HG02981 (cell line): ENCODE results near the gene ZIC4.

ENCODE experiments used
- ATAC-seq: cut with Tn5 transposase; IDR thresholded peaks from one replicate; pipeline ENCODE4 v1.9.1; 2021; ENCODE audit warnings: mild to moderate bottlenecking, moderate library complexity; ENCODE audit not compliant: unreplicated experiment

Gene ZIC4

DNA sequence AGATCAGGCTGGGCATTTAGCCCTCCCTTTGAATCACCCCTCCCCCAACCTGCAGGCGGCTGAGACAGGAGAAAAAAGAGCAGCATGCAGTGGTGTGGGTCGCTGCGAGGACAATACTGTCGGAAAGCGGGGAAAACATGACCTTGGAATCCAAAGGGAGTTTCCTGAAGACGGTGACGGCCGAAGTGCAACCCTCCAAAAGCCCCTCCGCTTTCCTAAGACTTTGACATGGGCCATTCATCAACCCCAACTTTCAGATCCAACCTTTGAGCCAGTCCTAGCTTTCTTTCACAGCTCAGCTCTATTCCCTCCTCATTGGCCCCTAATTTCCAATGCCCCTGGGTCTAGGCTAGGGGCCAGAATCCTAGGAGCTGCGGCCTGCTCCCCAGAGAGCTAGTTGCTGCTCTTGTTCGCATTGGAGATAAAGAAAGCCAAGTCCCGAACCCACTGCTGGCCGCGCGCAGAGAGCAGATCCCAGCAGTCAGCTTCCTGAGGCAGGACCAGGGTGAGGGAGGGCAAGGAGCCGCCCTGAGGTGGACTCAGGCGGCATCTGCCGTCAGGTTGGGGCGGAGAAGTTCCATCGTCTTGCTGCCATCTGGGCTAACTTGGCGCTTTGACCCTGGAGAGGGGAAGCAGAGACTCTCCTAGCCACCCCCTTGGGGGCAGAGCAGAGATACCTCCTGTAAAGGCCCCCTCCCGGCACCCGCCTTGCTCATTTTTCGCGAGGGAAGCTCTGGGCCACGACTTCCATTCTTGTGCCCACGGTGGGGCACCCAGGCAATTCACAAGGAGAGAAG is 914 bp downstream of the ZIC4 start:
- ATAC-seq = no peak

DNA sequence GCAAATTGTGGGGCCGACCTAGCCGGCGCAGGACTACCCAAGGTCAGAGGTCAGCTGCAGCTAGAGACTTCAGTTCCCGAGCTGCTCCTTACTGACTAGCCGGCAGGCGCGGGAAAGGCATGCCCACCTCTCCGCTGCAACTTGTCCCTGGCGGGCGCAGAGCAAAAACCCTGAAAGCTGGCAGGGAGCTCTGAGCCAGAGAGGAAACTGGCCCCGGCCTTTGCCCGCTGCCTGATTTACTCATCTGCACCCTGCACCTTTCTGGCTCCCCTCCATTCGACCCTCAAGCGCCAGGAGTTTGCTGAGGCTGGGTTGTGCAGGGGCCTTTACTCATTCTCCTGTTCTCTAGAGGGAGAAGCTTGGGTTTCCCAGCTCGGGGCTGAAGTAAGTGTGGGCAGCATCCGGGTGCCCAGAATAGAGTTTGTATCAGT is 1.5 kb downstream of the ZIC4 start:
- no peak for ATAC-seq

DNA sequence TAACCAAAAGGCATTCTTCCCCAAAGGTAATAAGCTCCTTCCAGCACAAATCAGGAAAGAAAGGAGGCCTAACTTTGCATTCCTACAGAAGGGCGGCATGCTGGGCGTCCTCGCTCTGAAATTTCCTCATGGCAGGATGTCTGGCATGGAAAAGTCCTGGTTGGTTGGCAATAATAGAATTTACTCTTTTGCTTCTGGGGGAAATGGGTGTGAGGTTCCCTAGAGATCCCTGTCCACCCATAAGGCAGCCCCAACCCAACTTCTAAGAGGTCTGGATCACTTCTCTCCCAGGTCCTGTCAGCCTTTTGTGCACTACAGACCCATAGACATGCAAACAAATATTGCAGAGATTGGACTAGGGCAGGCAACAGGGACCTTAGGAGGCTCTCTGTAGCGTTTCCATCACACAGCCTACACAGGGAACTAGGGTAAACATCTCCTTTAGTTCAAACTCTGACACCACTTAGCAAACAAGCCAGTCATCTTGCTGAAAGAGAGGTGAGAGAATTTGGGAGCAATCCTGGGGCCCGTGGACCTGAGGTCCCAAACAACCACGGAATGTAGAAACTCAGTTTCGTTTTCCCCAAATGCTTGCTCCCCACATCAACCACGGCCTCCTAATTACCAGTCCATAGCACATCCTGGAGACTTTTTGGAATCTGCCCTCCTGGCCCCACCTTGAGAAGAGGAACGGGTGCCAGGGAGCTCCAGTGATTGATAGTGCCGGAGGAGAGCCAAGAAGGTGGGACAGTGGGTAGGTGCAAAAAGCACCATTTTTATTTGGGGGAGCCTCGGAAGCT is 2.1 kb downstream of the ZIC4 start:
- ATAC-seq = no peak

DNA sequence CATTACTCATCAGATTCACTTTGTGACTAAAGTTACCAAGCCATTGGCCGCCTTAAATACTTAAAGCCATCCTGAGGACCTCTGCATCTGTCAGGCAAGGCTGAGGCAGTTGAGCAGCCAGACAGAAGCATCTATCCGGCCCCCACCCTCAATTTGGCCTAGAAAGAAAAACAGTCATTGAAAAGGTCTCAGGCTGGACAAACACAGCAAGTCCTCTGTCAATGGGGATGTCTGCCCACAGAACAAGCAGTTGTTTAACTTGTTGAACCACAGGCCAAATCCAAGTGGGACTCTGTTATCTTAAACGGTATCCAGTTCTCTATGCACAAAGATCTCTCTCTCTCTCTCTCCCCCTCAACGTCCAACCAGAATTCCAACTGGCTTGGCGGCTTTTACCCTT is 2.8 kb downstream of the ZIC4 start:
- ATAC-seq = no peak

DNA sequence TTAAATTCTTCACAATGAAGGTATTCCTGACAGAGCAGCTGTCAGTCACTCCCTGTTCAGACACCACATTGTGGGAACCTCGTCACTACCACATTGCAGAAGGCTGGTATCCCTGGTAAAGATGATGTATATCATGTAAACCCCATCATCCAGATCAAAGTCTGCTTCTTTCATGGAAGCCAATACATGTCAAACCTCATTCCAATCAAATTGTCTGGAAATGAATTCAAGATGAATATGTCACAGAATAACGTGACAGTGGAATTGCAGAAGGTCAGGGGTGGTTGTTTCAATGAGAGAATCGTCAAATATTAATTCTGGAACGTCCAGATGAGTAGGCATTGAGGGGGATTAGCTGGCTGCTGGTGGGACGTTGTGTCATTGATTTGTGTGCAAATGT is 4.2 kb downstream of the ZIC4 start:
- no peak for ATAC-seq

DNA sequence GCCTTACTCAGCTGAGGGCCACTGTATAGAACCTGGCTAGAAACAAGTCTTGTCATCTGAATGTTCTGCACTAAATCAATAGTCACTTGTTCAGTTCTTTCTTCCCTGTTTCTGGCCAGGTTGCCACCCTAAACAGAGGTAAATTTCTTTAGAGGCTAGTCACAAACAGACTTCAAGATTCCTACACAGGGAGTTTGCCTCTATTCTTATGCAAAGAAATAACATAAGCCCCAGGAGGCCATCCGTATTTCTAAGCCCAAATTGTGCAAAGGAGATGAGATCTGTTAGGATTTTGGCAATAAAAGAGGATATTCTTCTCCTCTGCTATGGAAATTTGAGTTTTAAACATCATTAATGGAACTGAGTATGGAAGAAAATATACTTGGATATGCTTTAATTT is 4.9 kb downstream of the ZIC4 start:
- ATAC-seq = no peak

DNA sequence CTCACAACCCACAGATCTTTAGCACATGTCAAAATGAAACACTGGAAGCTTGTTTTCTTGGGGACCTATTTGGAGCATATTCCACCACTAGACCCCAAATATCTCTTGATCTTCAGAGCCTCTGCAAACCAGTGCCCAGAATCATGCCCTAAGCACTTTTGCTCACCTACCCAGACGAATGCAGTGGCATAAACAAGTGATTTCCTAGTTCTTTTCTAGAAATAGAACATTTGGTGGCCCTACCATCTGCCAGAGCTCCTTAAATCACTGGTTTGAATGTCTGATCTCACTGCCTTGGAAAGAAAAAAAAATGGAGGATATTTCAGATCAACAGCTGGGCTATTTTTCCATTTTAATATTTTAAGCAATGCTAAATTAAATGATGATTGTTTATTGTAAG is 5.3 kb downstream of the ZIC4 start:
- no peak for ATAC-seq

DNA sequence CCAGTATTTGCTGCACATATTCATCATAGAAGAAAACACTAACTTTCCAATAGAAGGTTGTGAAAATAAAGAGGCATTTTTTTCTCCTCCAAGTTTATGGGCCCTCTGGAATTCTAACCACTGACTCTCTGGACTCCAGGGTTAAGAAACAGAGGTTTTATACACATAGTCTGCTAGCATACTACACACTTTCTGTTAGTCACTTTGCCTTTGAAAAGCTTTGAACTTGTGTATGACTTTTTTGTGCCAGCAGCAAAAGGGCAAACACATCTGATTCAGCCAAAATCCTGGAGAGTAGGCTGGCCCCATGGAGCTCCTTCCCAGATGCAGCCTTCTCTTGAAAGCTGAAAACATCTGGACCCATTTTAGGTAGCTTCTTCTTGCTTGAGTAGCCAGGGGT is 6.2 kb downstream of the ZIC4 start:
- no peak for ATAC-seq

DNA sequence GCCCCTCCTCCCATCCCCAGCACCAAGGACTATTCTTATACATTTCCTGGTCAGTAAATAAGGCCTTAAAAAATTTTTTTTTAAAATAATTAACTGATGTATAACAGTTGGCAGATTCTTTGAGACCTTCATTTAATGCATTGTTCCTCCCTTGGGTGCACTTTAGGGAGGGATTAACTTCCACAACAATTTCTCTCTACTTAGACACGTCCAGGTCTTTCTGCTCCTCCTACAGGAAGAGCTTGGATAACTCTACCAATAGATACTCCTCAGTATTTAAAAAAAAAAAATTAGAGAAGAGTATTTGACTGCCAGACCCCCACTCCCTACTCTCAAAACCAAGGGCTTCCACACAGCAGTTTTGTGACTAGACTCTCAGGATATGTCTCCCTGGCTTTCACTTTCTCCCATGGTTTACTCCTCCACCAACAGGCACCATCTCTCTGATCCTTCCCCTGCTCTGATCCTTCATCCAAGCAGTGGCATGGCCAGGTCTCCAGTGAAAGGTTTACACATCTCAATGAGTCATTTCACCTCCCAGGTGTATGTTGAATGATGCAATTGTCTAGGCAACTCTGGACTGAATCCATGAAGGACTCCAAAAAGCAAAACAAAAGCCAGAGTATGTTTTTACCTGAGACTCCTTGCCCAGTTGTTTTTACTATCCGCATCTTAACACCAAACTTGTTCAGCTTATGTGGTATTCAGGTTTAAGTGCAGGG is 7.4 kb downstream of the ZIC4 start:
- ATAC-seq = no peak

DNA sequence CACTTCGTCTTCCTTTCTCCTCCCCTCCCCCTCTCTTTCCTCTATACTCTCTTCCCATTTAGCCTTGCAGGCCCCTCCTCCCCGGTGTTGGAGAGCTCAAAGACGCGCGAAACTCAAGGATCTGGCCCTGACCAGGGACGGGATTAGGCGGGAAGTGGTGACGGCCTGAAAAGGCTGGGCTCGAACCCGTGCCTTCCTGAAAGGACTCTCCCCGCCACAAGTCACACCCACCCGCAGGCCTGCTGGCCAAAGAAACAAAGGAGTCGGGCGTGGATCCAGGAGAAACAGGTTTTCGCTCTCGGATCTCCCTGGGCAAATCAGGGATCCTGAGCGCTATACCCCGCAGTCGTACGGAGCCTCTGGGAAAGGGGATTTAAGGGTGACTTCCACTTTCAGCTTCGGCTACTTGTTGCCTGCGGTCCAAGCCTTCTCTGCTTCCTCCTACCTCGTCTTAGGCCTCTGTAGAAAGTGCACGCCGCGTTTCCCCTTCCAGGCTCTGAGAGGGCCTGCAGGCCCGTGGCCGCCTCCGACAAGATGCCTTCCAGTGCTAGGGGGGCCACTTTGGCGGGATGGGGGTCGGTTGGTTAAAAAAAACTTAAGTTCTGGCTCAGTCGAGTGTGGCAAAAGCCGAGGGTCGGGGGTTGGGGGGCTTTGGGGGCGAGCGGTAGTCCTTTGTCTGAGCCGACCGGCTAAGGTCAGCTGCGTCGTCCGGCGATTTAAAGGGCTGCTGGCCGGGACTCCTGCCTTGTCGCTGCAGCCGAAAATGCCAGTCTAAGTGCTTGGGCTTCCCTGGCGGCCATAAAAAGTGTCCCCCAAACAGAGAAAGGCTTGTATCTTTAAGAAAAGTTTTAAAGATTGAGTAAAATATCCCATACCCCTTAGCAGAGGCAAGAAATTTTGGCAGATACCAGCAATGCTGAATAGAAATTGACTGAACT is 8.2 kb downstream of the ZIC4 start:
- ATAC-seq = no peak

DNA sequence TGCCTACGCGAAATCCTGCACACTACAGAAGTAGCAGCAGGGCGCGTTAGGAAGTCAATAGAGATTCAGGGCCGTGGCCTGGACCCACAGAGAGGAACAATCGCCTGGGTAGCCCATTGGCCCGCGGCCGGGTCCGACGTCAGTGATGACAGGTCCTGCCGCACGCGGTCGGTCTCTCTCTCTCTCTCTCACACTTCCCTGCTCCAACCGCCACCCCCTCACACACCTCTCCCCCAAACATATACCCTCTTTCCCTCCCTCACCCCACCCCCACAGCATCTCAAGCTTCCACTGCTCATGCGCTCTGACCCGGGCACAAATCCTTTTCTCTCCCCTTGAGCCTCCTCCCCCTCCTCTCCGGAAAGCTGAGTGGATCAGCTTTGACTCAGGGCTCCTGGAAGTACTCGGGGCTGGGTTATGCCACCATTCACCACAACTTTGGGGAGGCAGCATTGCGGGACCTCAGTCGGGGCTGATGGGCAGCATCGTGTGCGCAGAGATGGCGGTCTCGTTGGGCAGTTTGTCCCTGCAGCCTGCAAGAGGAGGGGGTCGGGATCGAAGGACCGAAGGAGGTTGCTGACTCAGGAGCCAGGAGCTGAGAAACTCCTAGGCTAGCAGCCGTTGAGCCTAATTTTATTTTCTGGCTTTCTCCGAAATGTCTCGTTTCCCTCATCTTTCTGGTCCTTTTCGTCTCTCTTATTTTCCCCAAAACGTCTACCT is 9.0 kb downstream of the ZIC4 start:
- ATAC-seq = no peak

DNA sequence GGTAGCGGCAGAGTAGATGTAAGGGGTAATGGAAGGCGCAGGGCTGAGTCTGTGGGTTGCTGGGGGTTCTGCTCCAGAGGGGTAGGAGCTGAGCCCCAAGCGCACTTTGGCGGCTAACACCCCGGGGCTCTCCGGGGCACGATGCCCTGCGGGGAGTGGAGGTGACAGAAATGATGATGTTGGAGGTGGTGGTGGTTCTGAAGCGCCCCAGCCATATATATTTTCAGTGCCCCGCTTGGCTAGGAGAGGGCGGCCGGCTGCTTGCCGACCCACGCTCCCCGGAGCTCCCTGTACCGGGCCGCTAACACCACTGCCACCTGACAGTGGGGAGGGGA is 9.7 kb downstream of the ZIC4 start:
- no peak for ATAC-seq

DNA sequence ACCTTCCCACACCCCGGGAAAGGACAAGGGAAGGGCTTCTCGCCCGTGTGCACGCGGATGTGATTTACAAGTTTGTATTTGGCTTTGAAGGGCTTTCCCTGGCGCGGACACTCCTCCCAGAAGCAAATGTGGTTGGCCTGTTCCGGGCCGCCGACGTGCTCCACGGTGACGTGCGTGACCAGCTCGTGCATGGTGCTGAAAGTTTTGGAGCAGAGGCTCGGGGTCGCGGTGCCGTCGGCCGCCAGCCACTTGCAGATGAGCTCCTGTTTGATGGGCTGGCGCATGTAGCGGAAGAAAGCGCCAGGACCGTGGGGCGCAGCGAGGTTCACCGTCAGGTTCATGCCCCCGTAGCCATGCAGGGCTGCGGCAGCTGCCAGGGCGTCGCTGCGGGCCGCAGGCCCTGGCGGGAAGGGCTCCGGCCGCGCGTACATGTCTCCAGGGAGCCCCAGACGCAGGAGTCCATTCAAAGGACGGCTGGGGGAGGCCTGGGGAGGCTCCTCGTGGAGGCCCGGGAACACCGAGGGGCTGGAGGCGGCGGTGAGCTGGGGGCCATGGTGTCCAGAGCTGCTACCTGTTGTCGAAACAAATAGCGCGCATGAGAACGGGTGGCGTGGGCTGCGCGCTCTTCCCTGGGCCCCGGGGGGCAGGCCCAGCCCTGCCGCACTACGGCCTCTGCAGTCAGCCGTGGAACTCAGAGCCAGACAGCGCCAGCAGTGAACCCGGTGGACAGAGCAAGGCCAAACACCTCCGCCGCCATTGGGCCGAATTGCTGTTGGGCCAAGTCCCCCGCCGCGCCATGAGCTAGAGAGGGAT is 10.2 kb downstream of the ZIC4 start:
- no peak for ATAC-seq

DNA sequence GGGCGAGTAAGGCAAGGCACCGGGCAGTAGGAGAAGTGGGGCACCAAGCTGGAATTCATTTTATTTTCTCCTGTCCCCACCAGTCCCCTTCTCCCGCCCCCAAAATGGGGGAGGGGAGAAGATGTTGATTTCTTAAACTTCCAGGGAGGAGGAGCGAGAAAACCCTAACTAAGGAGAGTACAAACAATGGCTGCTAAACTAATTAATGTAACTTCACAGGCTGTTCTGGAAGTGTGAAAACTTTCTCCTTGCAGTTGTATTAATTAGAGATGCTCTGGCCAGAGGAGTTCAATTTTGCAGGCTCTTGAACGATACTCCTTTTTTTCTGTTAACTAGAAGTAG is 11.5 kb downstream of the ZIC4 start:
- no peak for ATAC-seq

DNA sequence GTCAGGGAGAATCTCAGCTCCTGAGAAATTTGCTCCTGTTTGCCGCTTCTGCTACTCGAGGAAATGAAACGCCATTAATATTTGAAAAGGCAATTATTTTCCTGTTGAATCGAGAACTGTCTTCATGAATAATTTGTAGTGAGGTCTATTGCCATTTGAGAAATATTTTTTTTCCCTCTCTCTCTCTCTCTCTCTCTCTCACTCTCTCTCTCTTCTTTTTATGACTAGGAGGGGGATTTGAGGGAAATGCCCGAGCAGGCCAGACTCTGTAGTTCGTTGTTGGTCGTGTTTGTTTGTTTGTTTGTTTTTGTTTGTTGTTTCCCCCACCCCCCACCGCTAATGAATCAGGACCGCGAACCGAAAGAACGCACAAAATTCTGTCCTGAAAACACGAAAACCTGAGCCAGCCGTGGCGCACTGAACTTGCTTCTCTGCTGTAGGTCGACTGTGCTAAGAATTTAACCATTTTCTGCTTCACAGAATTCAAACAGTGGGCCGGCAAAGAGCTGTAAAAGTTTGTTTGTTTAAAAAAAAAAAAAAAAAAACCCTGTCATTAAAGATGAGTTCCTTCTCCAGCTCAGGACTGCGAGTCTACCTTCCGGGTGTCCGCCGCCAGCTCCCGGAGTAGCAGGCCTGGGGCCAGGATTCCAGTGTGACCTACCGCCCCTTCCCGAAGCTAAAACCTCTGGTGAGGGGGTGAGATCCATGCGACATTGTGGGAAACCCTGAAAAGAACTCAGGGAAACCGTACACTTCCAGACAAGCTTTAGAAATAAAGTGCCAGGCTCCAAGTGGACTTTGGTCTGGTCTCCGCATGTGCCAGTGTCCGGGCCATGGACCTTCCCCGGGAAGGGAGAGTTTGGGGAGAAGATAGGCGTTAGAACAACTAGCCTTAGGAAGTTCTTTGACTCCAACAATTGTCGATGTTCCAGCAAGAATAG is 12.1 kb downstream of the ZIC4 start:
- ATAC-seq = no peak

DNA sequence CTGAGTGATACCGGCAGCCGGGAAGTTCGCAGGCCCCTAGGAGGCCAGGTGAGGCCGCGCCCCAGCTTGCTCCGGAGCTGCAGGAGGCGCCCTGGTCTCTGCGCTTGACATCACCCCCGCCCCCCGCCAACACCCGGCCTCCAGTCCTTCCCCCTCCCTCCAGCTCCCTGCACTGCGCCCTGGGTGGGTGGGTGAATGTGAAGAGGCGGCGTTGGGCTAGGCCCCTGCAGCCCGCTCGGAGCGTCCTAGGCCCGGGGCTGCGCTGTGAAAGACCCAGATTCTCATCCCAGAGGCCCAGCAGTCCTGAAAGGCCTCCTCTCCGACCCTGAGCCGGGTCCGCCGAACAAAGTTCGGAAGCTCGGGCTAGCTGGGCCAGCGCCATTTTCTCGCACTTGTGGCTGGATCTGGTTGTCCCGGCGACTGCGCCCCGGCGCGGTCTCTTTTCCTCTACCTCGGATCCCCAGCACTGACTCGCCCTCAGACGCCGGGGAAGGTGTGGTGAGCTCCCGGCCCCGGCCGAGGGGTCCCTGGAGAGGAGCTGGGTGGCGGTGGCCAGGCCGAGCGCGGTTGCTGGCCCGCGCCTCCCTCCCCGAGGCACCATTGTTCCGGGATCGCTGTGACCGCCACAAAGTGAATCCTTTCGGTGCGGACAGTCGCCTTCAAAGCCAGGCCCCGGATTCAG is 12.9 kb downstream of the ZIC4 start:
- no peak for ATAC-seq

DNA sequence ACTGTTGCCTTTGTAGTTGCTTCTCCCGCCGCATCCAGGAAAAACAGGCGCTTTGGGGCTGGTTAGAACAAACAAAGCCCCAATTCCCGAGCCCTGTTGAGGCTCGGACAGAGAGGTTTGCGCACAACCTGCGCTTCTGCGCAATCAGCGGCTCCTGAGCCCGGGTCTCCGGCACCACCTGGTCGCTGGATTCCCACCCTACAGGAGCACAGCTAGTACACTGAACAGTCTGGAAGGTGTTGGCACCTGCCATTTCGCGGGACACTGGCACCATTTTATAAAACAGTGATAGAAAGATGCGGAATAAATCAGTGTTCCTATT is 13.8 kb downstream of the ZIC4 start:
- ATAC-seq = no peak
